GM21515 (cell line): ENCODE measurements around the gene FAM237A.

ENCODE experiments used
- ATAC-seq: cut with Tn5 transposase; IDR thresholded peaks from one replicate; pipeline ENCODE4 v1.9.1; 2021; ENCODE audit not compliant: unreplicated experiment

The FAM237A gene

GRCh38 chr2:206642075-206643025 is at the start of gene FAM237A:
FAM237A (plus strand) TSS chr2:206642487; CDS start chr2:206644237, 1,750 bp downstream.
- no peak for ATAC-seq

- no peak for ATAC-seq
Observed at GRCh38 chr2:206597717-206598218, 44.5 kb upstream of the FAM237A start.

GRCh38 chr2:206603243-206603642 is 39.0 kb upstream of the FAM237A start:
- ATAC-seq = no peak

DNA sequence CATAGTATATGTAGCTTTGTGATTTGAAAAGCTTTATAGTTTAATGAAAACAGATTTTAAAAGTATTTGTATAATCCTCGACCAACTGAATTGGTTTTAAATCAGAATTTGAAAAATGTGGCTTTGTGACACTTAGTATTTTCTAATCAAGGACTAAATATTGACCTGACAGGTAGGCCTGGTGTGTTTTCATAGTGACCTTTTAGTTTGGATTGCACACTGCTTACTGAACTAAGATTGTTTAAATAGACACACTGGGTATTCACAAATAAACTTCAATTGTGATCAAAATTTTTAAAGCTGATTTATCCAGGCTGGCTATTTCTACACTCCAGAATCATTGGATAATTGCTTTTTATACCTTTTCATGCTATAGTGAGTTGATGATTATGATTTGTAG is 31.8 kb upstream of the FAM237A start:
- no peak for ATAC-seq

- no peak for ATAC-seq
Observed at GRCh38 chr2:206611191-206611590, 31.1 kb upstream of the FAM237A start.

DNA sequence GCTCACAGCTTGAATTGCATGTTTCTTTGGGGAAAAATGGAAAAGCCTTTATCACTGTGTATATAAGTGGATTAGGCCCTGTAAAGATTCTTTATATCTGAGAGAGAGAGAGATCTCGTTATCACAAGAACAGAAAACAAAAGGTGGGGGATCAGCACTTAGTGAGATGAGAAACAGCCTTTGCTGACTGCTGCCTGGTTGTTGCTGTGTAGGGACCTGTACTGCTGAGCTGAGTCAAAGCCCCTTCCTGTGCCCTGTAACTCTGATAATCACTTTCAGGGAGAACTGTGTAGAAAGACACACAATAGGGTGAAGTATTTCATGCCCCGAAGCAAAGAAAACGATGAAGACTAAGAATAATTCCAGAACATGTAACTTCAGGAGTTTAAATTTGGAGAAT is 30.6 kb upstream of the FAM237A start:
- no peak for ATAC-seq

- no peak for ATAC-seq
Observed at GRCh38 chr2:206614811-206615210, 27.5 kb upstream of the FAM237A start.

- ATAC-seq = no peak
Observed at GRCh38 chr2:206615417-206616089, 26.7 kb upstream of the FAM237A start.

DNA sequence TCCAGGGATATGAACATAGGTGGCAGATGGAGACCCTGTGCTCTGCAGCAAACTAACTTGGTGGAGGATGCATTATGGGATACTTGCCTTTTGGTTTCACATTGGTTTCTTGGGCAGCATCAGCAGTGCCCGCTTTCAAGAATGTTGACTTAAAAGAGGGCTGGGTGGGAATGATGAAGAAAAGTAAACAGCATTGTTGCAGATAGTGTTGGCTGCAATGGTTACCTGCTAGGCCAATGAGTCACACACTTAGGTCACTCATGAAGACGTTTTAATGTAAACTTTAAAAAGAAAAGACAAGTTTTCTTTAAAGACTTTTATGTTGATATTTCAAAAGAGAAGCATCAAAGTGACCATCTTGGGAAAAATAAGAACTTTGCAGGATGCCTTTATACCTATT is 26.1 kb upstream of the FAM237A start:
- ATAC-seq = no peak

DNA sequence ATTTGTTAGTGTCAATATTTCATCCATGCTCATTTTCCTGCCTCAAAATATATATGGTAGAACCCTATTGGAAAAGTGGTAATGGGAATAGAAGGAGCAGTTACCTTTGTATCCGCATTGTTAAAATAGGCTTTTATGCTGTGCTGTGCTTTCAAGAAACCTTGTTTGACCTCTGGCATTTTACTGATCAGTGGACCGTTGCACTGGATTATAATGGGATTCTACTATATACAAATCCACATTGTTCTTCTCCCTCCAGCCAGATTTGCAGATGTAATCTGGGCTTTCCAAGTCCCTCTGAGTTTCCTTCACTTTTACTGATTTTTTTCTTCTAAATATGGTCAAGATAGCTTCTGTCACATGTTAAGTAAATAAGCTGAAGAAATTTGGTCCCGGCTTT is 23.3 kb upstream of the FAM237A start:
- no peak for ATAC-seq

DNA sequence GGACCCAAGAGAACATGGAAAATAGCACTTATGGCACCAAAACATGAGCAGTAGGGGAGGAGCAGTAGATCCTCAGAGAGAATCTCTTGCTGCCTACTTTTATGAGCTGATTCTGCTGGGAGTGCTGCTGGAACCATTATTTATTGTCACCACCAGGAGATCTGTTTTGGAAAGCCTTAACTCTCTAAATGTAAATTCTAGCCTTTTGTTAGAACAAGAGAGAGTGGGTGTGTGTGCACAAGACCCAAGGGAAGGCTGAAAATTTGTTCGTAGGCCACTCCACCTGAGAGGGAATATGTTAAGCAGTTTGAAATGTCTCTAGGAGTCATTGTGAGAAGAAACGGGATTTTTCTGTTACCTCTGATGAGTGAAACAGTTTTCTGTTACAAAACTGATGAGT is 16.2 kb upstream of the FAM237A start:
- ATAC-seq = no peak

GRCh38 chr2:206627632-206628031 is 14.7 kb upstream of the FAM237A start:
- ATAC-seq = no peak

- no peak for ATAC-seq
Observed at GRCh38 chr2:206631340-206631739, 10.9 kb upstream of the FAM237A start.

DNA sequence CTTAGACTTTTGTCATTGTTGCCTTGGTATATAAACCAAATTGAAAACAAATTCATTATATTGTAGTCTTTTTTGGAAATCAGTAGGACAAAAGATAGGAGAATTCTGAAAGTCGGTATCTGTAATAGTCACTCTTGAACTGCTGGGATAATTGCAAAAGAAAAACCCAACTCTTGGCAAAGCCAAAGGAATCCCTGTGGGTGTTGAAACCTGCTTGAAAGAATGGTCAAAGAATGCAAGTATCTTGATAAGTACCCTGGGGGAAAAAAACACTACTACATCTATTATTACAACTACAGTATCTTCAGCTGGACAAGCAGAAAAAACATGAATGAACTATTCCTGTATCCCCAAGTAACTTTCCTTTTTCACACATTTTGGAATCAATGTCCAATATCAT is 7.3 kb upstream of the FAM237A start:
- no peak for ATAC-seq

DNA sequence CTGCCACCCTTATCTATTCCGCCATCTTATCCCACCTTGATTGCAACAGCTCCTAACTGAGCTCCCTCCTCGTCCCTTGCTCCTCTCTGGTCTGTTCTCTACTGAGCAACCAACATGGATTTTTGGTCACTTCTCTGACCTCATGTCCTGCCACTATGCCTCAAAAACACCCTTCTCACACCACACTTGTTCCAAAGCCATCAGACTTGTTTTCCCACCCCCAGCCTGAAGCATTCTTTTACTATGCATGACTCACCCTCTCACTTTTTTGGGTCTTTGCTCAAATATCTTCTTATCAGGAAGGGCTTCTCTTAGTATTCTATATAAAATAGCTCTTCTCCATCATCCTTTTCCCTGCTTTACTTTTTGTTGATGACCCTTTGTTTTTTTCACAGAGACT is 2.7 kb upstream of the FAM237A start:
- no peak for ATAC-seq

DNA sequence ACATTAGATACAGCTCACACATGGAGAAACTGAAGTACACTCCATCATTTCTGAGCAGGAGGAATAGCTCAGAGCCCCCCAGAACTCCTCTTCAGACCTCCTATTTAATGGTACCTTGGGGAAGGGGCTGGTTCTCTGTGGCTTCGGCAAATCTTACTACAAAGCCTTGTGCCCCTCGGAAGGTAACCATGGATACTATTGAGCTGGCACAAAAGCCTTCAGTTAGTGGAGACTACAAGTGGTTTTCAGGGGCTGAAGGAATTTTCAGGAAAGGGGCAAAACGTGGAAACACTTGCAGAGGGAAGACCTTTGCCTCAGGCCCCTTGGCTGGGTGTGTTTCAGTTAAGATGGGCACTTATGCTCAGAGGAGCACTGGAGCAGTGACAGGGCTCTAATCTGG is 1.1 kb upstream of the FAM237A start:
- no peak for ATAC-seq

- no peak for ATAC-seq
Observed at GRCh38 chr2:206647985-206648384, 5.7 kb downstream of the FAM237A start.

GRCh38 chr2:206657087-206657486 is 14.8 kb downstream of the FAM237A start:
- ATAC-seq = no peak

- ATAC-seq = no peak
Observed at GRCh38 chr2:206665251-206665650, 23.0 kb downstream of the FAM237A start.

DNA sequence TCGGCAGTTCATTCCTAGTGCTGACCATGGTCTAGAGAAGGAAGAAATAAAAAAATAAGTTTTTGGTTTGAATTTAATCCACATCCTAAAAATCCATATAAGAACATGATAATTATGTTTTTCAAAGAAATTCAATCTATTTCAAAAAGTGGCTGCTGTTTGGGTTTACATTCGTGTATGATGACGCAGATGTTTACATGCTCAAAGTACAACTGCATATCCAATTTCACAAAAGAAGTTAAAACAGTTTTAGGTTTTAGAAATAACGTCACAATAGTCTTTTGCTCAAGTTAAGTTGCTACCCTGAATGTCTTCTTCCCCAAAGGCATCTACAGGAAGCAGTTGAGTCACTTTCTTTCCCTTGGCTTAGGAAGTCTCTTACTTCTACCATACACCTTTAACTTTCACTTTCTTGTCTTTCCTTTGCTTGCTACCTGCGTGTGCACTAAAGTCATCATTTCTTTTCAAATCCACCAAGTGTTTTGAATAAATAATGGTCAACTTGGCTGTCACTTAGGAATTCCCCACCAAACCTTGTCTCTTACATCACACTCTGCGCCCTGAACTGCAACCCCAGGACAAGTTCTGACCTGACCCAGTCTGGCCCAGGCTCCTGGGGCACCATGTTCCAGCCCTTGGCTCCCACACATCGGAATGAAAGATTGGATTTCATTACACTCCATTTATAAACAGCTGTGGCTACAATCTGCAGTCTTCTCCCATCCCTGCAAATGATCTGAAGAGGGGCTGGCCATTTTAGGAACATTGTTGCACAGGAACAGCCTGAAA is 28.4 kb downstream of the FAM237A start:
- no peak for ATAC-seq

- no peak for ATAC-seq
Observed at GRCh38 chr2:206683546-206683945, 41.3 kb downstream of the FAM237A start.
